GM19193 (cell line): Measurements from ENCODE around the gene RFC1.

ENCODE experiments used
- POLR2A ChIP-seq: IDR thresholded peaks from 4 replicates; pipeline ENCODE4 v1.6.1; 2011; ENCODE audit not compliant: insufficient read depth, insufficient read length; ENCODE audit errors: extremely low read depth

RFC1 gene

GRCh38 chr4:39286263-39286662, 79.9 kb downstream of the RFC1 start:
- TF ChIP-seq POLR2A = no peak

GRCh38 chr4:39285853-39286252, 80.3 kb downstream of the RFC1 start:
- TF ChIP-seq POLR2A = no peak

- no peak for TF ChIP-seq POLR2A
Measured at GRCh38 chr4:39285111-39285795, 80.9 kb downstream of the RFC1 start.

GRCh38 chr4:39280770-39281169, 85.4 kb downstream of the RFC1 start:
- TF ChIP-seq POLR2A = no peak

GRCh38 chr4:39279416-39279815, 86.7 kb downstream of the RFC1 start:
- TF ChIP-seq POLR2A = no peak

- no peak for TF ChIP-seq POLR2A
Measured at GRCh38 chr4:39278476-39278875, 87.7 kb downstream of the RFC1 start.

GRCh38 chr4:39274503-39274902, 91.7 kb downstream of the RFC1 start:
- no peak for TF ChIP-seq POLR2A

- no peak for TF ChIP-seq POLR2A
Measured at GRCh38 chr4:39263895-39264294, 102.3 kb downstream of the RFC1 start.

GRCh38 chr4:39259571-39260330, 106.4 kb downstream of the RFC1 start:
- no peak for TF ChIP-seq POLR2A

GRCh38 chr4:39256436-39256835, 109.7 kb downstream of the RFC1 start:
- no peak for TF ChIP-seq POLR2A

- TF ChIP-seq POLR2A = no peak
Measured at GRCh38 chr4:39255871-39256270, 110.3 kb downstream of the RFC1 start.

- TF ChIP-seq POLR2A = no peak
Measured at GRCh38 chr4:39255266-39255665, 110.9 kb downstream of the RFC1 start.

GRCh38 chr4:39243462-39243861, 122.7 kb downstream of the RFC1 start:
- TF ChIP-seq POLR2A = no peak
